Fibroblast of the aortic adventitia (primary cell): ENCODE measurements around the gene TENM4. TPM values are rescaled to one million over a fixed set of nuclear protein-coding genes. Genes with fewer than 3 reads are reported as not detected.

Source experiments
- DNase-seq: peaks from one replicate; pipeline ENCODE4 v3.0.0-alpha.2; 2010; ENCODE audit warnings: low read depth
- H3K4me3 ChIP-seq: 2 replicates; pipeline ENCODE4 v1.5.1; 2011; ENCODE audit warnings: low read depth, mild to moderate bottlenecking, control low read depth, low read length, moderate library complexity
- total RNA-seq: library from RNA; depleted of rRNA; stranded (reverse); fragments of >200 nt; gene quantifications from 2 replicates; pipeline ENCODE4 v1.2.3, GENCODE V29; 2012; ENCODE audit warnings: low replicate concordance
- TF ChIP-seq, protein P1 (sequence below): IDR thresholded peaks from 2 replicates; pipeline ENCODE4 v1.5.1; 2011; ENCODE audit warnings: mild to moderate bottlenecking, low read length, control low read depth, inconsistent platforms; ENCODE audit not compliant: insufficient read depth

TENM4 gene
- total RNA-seq, 1 donor: 113 TPM

DNA sequence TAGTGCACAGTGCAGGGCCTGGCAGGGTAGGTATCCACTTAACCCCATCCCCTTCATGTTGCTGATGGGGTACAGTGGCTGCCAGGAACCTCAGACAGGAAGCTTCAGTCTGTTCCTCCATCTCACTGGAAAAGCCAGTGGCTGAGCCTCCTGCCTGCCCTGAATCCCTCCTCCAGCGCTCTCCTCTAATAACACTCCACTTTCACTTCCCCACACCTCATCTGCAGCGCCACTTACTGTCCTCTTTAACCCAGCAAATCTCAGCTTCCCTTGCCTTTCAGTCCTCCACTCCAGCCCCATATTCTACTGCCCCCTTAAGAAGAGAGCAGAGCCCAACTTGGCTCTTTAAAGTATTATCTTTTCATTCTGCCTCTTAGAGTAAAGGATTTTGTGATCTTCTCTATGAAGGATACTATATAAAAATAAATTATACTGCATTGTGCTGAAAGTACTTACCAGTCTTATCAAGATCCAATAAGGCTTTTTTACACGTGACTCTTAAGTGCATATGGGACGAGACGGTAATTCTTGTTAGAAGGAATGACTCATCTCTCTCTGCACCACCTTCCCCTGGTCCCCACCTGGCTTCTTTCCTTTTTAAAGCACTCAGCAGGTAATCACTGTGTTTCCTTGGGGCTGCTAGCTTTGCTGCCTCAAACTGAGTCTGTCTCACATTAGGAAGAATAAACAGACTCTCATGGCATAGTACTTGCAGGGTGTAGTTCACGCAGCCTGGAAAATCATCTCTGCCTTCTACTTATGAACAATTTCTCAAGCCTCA, 628.1 kb downstream of the TENM4 start:
- H3K4me3 ChIP-seq: no peak overlapping the region
- no peak for DNase-seq
- TF ChIP-seq, protein P1, sequence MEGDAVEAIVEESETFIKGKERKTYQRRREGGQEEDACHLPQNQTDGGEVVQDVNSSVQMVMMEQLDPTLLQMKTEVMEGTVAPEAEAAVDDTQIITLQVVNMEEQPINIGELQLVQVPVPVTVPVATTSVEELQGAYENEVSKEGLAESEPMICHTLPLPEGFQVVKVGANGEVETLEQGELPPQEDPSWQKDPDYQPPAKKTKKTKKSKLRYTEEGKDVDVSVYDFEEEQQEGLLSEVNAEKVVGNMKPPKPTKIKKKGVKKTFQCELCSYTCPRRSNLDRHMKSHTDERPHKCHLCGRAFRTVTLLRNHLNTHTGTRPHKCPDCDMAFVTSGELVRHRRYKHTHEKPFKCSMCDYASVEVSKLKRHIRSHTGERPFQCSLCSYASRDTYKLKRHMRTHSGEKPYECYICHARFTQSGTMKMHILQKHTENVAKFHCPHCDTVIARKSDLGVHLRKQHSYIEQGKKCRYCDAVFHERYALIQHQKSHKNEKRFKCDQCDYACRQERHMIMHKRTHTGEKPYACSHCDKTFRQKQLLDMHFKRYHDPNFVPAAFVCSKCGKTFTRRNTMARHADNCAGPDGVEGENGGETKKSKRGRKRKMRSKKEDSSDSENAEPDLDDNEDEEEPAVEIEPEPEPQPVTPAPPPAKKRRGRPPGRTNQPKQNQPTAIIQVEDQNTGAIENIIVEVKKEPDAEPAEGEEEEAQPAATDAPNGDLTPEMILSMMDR: no peak

DNA sequence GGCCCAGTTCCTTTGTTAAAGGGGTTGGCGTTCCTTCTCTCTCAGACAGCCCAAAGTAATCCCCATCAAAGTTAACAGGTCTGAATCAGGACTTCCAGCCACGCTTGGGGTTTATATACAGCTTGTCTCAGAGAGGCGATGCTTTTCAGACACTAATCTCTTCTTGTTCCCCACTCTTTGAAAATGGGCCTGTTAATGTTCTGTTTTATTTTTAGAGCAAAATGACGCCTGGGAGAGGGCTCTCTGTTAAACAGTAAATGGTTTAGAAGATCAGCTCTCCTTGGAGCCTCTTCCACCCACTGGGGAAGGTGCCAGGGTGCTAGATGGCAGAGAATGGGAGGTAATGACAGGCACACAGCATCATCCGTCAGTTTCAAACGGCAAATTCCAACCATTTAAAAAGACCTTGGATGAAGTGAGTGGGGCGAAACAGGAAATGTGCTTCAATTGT, 630.2 kb downstream of the TENM4 start:
- no peak for DNase-seq
- TF ChIP-seq, protein P1: no peak
- H3K4me3 ChIP-seq: no peak overlapping the region

DNA sequence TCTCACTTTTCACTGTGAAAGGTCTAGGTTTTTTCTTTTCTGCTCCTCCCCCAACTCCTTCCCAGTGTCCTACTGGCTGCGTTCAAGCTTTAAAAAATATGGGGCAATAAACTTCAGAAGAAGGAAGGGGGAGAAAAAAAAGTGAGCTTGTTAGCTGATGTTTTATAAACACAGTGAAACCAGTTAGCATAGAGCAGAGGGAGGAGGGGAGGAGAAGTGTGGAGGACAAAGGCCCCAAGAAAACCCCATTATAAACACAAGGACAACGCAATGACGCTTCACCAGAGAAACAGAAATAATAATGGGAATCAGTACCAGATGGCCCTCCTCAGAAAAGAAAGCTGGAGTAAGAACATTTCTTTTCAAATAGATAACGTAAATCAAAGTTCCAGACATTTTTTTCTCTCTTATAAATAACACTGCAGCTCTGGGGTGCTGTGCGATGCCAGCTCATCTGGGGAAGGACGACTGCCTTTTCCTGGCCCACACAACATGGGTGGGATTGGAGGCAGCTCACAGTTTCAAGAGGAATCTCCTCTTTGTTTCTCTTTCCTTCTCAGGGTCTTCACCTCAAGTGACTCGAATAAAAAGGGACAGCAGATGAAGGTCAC, 630.8 kb downstream of the TENM4 start:
- peak; percentile 52 for DNase-seq
- TF ChIP-seq, protein P1: no peak
- no peak overlapping the region for H3K4me3 ChIP-seq

DNA sequence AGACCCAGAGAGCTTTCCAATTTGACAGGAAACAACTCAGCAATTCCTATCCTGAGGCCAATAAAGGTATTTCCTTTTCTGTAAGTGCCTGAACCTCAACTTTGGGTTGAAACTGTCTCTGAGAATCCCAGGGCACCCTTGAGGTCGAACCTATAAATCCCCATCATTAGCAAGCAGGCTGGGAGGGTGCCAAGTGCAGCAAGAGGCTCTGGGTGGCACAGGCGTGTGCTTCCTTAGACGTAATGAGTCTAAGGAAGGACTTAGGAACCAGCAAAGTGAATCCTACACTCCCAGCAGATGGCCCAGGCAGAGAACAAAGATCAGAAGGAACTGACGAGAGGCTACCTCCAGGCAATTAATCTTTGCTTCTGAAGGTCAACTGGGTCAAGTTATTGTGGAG, 631.9 kb downstream of the TENM4 start:
- TF ChIP-seq, protein P1: no peak
- no peak overlapping the region for H3K4me3 ChIP-seq
- DNase-seq: no peak

DNA sequence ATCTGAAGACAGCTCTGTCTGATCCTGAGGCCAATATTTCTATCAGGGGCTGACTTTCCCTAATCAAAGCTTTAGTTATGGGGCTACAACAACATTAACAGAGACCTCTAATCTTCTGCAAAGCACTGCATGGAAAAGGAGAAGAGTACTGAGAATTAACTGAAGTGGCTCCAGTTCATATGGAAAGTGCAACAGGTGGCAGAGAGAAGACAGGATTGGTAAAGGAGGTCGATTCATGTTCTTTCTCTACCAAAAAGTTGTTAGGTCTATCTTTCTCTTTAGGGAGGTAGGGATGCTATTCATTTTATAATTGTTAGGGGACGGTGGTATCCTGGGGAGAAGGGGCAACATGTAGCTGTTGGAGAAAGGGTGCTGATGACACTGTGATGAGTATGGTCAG, 633.5 kb downstream of the TENM4 start:
- no peak for DNase-seq
- TF ChIP-seq, protein P1: no peak
- H3K4me3 ChIP-seq: no peak overlapping the region

GRCh38 chr11:78806214-78807004, 634.4 kb downstream of the TENM4 start:
- TF ChIP-seq, protein P1: no peak
- no peak for DNase-seq
- no peak overlapping the region for H3K4me3 ChIP-seq
